ENCODE data around the gene HOXB7.

HOXB7 gene

DNA sequence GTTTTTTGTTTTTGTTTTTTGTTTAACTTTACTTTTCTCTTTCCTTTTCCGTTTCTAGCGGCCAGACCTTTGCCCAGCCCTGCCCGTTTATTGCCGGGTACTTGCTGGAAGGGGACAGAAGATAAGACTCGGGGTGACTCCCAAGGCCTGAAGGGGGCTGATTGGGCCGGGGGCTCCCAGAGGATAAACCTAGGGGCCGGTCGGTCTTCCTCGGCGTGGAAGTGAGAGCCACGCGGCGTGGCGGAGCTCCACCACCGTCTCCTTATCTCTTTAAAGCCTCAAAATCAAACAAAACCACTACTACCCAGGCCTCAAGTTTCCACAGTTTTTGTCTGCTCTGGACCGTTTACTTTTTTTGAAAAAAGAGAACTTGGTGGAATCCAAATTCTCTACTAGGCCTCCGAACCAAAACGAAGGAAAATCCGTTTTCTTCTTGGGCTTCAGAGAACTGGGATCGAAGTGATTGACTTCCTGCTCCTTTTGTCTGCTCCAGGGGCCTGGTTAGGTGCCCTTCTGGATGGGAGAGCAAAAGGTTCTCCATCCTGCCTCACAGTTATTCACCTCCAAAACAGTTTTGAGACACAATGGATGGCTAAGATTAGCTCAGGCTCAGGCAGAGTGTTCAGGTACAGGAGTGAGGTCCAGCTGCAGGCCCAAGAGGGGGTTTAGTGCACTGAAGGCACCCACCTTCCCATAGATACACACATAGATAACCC is 23.8 kb upstream of the HOXB7 start:
- H3K36me3 ChIP-seq (ENCODE audit: control insufficient read depth, insufficient read depth, low read length) = no peaks in the 10 kb centered on the region
- no peaks in the 10 kb centered on the region for H3K4me1 ChIP-seq (ENCODE audit: control insufficient read depth, insufficient read depth, low read length)
- H3K27ac ChIP-seq (ENCODE audit: insufficient read depth, low read depth, low read length, poor library complexity, severe bottlenecking) = no peak overlapping the region
- 33 to 43% methylated on average over 20 of the region's 20 CpGs for WGBS, 2 experiments
- H3K9me3 ChIP-seq (ENCODE audit: control insufficient read depth, low read length) = no peaks in the 10 kb centered on the region
- no peak overlapping the region for H3K4me3 ChIP-seq (ENCODE audit: insufficient read depth, low read depth, low read length)
- H3K27me3 ChIP-seq (ENCODE audit: control insufficient read depth, insufficient read depth, low read length, poor library complexity, severe bottlenecking) = peaks cover 100% of the 10 kb centered on the region

- 4% methylated on average over 35 of the region's 35 CpGs for whole genome bisulfite sequencing, 2 experiments
- H3K27ac ChIP-seq (ENCODE audit: insufficient read depth, low read depth, low read length, poor library complexity, severe bottlenecking) = no peak overlapping the region
Observed at GRCh38 chr17:48633266-48633677, 22.5 kb upstream of the HOXB7 start.

GRCh38 chr17:48632579-48633265 is 21.9 kb upstream of the HOXB7 start:
- Histone ChIP-seq H3K9me3 (ENCODE audit: control insufficient read depth, low read length) (no peaks in the 10 kb centered on the region), H3K4me3 (ENCODE audit: insufficient read depth, low read depth, low read length) (no peak overlapping the region), H3K27me3 (ENCODE audit: control insufficient read depth, insufficient read depth, low read length, poor library complexity, severe bottlenecking) (peaks cover 100% of the 10 kb centered on the region), H3K36me3 (ENCODE audit: control insufficient read depth, insufficient read depth, low read length) (no peaks in the 10 kb centered on the region), H3K4me1 (ENCODE audit: control insufficient read depth, insufficient read depth, low read length) (no peaks in the 10 kb centered on the region), H3K27ac (ENCODE audit: insufficient read depth, low read depth, low read length, poor library complexity, severe bottlenecking) (no peak overlapping the region)
- WGBS, 2 experiments = 13 to 15% methylated on average over 7 of the region's 7 CpGs

More at GRCh38 chr17:48633266-48633677, 22.5 kb upstream of the HOXB7 start:
- Histone ChIP-seq H3K4me3 (ENCODE audit: insufficient read depth, low read depth, low read length) (no peak overlapping the region), H3K9me3 (ENCODE audit: control insufficient read depth, low read length) (no peaks in the 10 kb centered on the region), H3K4me1 (ENCODE audit: control insufficient read depth, insufficient read depth, low read length) (no peaks in the 10 kb centered on the region), H3K27me3 (ENCODE audit: control insufficient read depth, insufficient read depth, low read length, poor library complexity, severe bottlenecking) (peaks cover 100% of the 10 kb centered on the region), H3K36me3 (ENCODE audit: control insufficient read depth, insufficient read depth, low read length) (no peaks in the 10 kb centered on the region)

DNA sequence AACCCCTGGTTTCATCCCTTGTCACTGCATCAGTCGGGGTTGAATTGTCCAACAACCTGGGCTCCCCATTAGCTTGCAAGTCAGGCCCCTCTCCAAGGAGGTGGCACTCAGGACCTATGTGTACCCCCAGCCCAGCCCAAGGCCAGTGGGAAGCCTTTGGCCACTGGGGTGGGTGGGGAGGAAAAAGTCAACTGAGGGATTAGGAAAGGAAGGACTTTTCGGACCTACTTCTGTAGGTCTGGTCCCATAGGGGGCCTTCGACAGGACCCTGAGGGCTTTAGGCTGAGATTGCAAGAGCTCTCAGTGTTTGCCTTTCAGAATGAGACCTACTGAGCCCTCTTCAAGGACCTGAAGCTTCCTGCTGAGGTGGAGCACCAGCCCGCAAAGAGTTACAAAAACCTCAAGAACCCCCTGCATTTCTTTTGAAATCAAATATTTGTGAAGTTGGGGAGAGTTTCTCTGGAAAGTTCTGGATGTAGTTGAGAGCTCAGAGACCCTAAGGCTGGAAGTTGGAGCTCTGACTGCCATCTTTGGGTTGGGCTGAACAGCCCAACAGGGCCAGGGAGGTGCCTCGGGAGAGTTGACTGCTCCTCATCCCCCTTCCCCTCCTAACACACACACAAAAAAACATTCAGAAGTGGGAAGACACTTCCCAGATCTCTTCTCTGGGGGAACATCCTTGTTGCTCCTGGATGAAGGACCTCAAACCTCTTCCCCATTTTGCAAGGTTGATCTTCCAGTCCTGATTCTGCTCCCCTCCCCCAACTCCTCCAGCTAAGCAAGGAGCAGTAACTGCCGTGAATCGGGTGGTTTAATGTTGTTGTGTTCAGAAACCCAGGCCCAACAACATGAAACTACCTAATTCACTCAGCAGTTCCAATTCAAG is 21.1 kb upstream of the HOXB7 start:
- H3K9me3 ChIP-seq (ENCODE audit: control insufficient read depth, low read length) = no peaks in the 10 kb centered on the region
- H3K27me3 ChIP-seq (ENCODE audit: control insufficient read depth, insufficient read depth, low read length, poor library complexity, severe bottlenecking) = peaks cover 100% of the 10 kb centered on the region
- no peaks in the 10 kb centered on the region for H3K4me1 ChIP-seq (ENCODE audit: control insufficient read depth, insufficient read depth, low read length)
- H3K4me3 ChIP-seq (ENCODE audit: insufficient read depth, low read depth, low read length) = no peak overlapping the region
- H3K27ac ChIP-seq (ENCODE audit: insufficient read depth, low read depth, low read length, poor library complexity, severe bottlenecking) = no peak overlapping the region
- WGBS, 2 experiments = 10 to 12% methylated on average over 5 to 7 of the region's 7 CpGs
- no peaks in the 10 kb centered on the region for H3K36me3 ChIP-seq (ENCODE audit: control insufficient read depth, insufficient read depth, low read length)

- Histone ChIP-seq H3K4me1 (ENCODE audit: control insufficient read depth, insufficient read depth, low read length) (no peaks in the 10 kb centered on the region), H3K27me3 (ENCODE audit: control insufficient read depth, insufficient read depth, low read length, poor library complexity, severe bottlenecking) (peaks cover 100% of the 10 kb centered on the region), H3K4me3 (ENCODE audit: insufficient read depth, low read depth, low read length) (no peak overlapping the region), H3K27ac (ENCODE audit: insufficient read depth, low read depth, low read length, poor library complexity, severe bottlenecking) (no peak overlapping the region), H3K36me3 (ENCODE audit: control insufficient read depth, insufficient read depth, low read length) (no peaks in the 10 kb centered on the region), H3K9me3 (ENCODE audit: control insufficient read depth, low read length) (no peaks in the 10 kb centered on the region)
- WGBS, 2 experiments = 18 to 20% methylated on average over 15 of the region's 15 CpGs
Observed at GRCh38 chr17:48630925-48631692, 20.3 kb upstream of the HOXB7 start.

DNA sequence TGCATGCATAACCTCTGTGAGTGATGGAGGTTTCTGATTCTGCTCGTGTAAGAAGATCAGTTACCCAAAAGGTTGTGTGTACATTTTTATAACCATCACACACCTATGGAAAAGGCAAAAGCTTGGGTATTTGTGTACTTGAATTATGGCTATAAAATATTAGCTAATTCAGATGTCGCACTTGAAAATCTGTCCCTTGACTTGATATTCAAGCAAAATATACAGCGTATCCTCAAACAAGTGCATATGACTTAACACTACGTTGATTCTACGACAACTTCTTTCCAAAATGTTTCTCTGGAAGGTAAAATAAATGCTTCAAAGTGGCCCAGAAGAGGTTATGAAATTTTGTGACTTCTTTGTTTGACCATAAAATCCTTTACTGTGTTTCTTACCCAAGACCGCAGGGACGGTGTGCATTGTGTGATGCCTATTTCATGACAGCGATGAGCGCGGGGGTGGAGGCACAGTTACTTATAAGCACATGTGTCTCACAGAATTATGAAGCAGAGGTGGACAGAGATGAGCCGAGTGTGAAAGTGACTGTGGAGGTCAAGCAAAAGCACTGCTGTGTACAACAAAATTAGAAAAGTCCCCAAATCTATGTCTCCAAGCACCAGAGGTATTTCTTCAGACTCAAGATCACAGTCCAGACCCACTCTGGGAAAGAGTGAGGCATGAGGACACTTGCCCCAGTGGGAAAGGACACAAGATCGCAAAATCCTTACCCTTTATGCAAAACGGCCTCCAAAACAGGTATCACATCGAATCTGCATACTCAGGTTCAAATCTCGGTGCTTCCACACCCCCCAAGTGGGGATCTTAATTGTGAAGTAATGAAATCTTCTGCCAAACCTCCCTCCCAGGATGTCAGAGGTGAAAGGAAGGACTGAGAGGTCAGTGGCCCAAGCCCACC is 19.4 kb upstream of the HOXB7 start:
- Histone ChIP-seq H3K27me3 (ENCODE audit: control insufficient read depth, insufficient read depth, low read length, poor library complexity, severe bottlenecking) (peaks cover 100% of the 10 kb centered on the region), H3K4me1 (ENCODE audit: control insufficient read depth, insufficient read depth, low read length) (peaks cover 4% of the 10 kb centered on the region), H3K9me3 (ENCODE audit: control insufficient read depth, low read length) (no peaks in the 10 kb centered on the region), H3K27ac (ENCODE audit: insufficient read depth, low read depth, low read length, poor library complexity, severe bottlenecking) (no peak overlapping the region), H3K4me3 (ENCODE audit: insufficient read depth, low read depth, low read length) (no peak overlapping the region), H3K36me3 (ENCODE audit: control insufficient read depth, insufficient read depth, low read length) (no peaks in the 10 kb centered on the region)
- WGBS, 2 experiments = 38 to 44% methylated on average over 13 to 14 of the region's 15 CpGs

GRCh38 chr17:48629411-48629759 is 18.6 kb upstream of the HOXB7 start:
- H3K27me3 ChIP-seq (ENCODE audit: control insufficient read depth, insufficient read depth, low read length, poor library complexity, severe bottlenecking) = peaks cover 100% of the 10 kb centered on the region
- WGBS, 2 experiments = 12 to 15% methylated on average over 5 of the region's 5 CpGs
- H3K9me3 ChIP-seq (ENCODE audit: control insufficient read depth, low read length) = no peaks in the 10 kb centered on the region
- H3K36me3 ChIP-seq (ENCODE audit: control insufficient read depth, insufficient read depth, low read length) = no peaks in the 10 kb centered on the region
- H3K4me1 ChIP-seq (ENCODE audit: control insufficient read depth, insufficient read depth, low read length) = peaks cover 4% of the 10 kb centered on the region
- H3K4me3 ChIP-seq (ENCODE audit: insufficient read depth, low read depth, low read length) = no peak overlapping the region
- H3K27ac ChIP-seq (ENCODE audit: insufficient read depth, low read depth, low read length, poor library complexity, severe bottlenecking) = no peak overlapping the region

- peaks cover 100% of the 10 kb centered on the region for H3K27me3 ChIP-seq (ENCODE audit: control insufficient read depth, insufficient read depth, low read length, poor library complexity, severe bottlenecking)
- no peak overlapping the region for H3K4me3 ChIP-seq (ENCODE audit: insufficient read depth, low read depth, low read length)
- no peaks in the 10 kb centered on the region for H3K9me3 ChIP-seq (ENCODE audit: control insufficient read depth, low read length)
- H3K36me3 ChIP-seq (ENCODE audit: control insufficient read depth, insufficient read depth, low read length) = no peaks in the 10 kb centered on the region
- 18 to 21% methylated on average over 5 of the region's 5 CpGs for WGBS, 2 experiments
- H3K27ac ChIP-seq (ENCODE audit: insufficient read depth, low read depth, low read length, poor library complexity, severe bottlenecking) = no peak overlapping the region
- peaks cover 4% of the 10 kb centered on the region for H3K4me1 ChIP-seq (ENCODE audit: control insufficient read depth, insufficient read depth, low read length)
Observed at GRCh38 chr17:48628649-48629410, 18.0 kb upstream of the HOXB7 start.

Data from ectodermal cell (in vitro differentiated cells).